GM12878 (cell line): ENCODE measurements around the gene EEF1AKMT3. TPM values are rescaled to one million over a fixed set of nuclear protein-coding genes. Genes with fewer than 3 reads are reported as not detected.
A peak's percentile ranks its signal among the peaks of the same experiment; 100 is the strongest.

ENCODE experiments used
- CBFB ChIP-seq: IDR thresholded peaks from 2 replicates; pipeline ENCODE4 v1.6.1; 2016; ENCODE audit warnings: antibody characterized with exemption, low read depth
- EED ChIP-seq: sonication (generic); IDR thresholded peaks from 2 replicates; pipeline ENCODE4 v1.6.1; 2016; ENCODE audit warnings: antibody characterized with exemption, low read depth
- HDAC6 ChIP-seq: fragments of 200-600 bp; sonication (generic); IDR thresholded peaks from one replicate; pipeline ENCODE4 v1.8.0; 2017; ENCODE audit warnings: antibody characterized with exemption; ENCODE audit not compliant: unreplicated experiment
- JUND ChIP-seq: IDR thresholded peaks from 2 replicates; pipeline ENCODE4 v1.6.1; 2012; ENCODE audit warnings: low read depth, mild to moderate bottlenecking, low read length, improper control_type of control experiment, moderate library complexity
- KLF5 ChIP-seq: fragments of 450-650 bp; IDR thresholded peaks from 2 replicates; pipeline ENCODE4 v1.6.1; 2014; ENCODE audit warnings: mild to moderate bottlenecking; ENCODE audit not compliant: partially characterized antibody
- MYC ChIP-seq: IDR thresholded peaks from 2 replicates; pipeline ENCODE4 v1.6.1; 2011; ENCODE audit warnings: mild to moderate bottlenecking, low read length, moderate library complexity, inconsistent platforms; ENCODE audit not compliant: insufficient read depth, insufficient replicate concordance, insufficient read length, severe bottlenecking
- NBN ChIP-seq: fragments of 450-650 bp; IDR thresholded peaks from 2 replicates; pipeline ENCODE4 v1.6.1; 2016
- NFIC ChIP-seq: IDR thresholded peaks from 2 replicates; pipeline ENCODE4 v1.6.1; 2012; ENCODE audit warnings: low read depth, mild to moderate bottlenecking, inconsistent platforms, low read length, moderate library complexity
- NR2F1 ChIP-seq: fragments of 450-650 bp; conservative IDR thresholded peaks from 2 replicates; pipeline ENCODE4 v1.6.1; 2017; ENCODE audit warnings: mild to moderate bottlenecking
- POLR2A ChIP-seq: IDR thresholded peaks from 2 replicates; pipeline ENCODE4 v1.6.1; 2011; ENCODE audit warnings: low read depth, mild to moderate bottlenecking, low read length
- POLR2AphosphoS5 ChIP-seq: IDR thresholded peaks from 2 replicates; pipeline ENCODE4 v1.6.1; 2011; ENCODE audit warnings: mild to moderate bottlenecking, low read length, inconsistent platforms
- RAD21 ChIP-seq: IDR thresholded peaks from 2 replicates; pipeline ENCODE4 v1.6.1; 2011; ENCODE audit warnings: mild to moderate bottlenecking, low read depth, low read length, moderate library complexity; ENCODE audit not compliant: insufficient read depth
- RBBP5 ChIP-seq: fragments of 200-600 bp; sonication (generic); conservative IDR thresholded peaks from 2 replicates; pipeline ENCODE4 v1.6.1; 2016
- RCOR1 ChIP-seq: conservative IDR thresholded peaks from 2 replicates; pipeline ENCODE4 v1.6.1; 2012; ENCODE audit warnings: low read depth, low read length, improper control_type of control experiment
- SIX5 ChIP-seq: IDR thresholded peaks from 2 replicates; pipeline ENCODE4 v1.6.1; 2011; ENCODE audit warnings: mild to moderate bottlenecking, low read depth, low read length, moderate library complexity; ENCODE audit not compliant: severe bottlenecking
- SMARCA5 ChIP-seq: fragments of 450-650 bp; IDR thresholded peaks from 2 replicates; pipeline ENCODE4 v1.6.1; 2017; ENCODE audit warnings: mild to moderate bottlenecking
- SP1 ChIP-seq: IDR thresholded peaks from one replicate; pipeline ENCODE4 v1.6.1; 2011; ENCODE audit warnings: low read depth, low read length
- TCF12 ChIP-seq: IDR thresholded peaks from 2 replicates; pipeline ENCODE4 v1.6.1; 2011; ENCODE audit warnings: low read depth, mild to moderate bottlenecking, low read length
- ZNF622 ChIP-seq: fragments of 450-650 bp; IDR thresholded peaks from 2 replicates; pipeline ENCODE4 v1.6.1; 2017; ENCODE audit warnings: mild to moderate bottlenecking, inconsistent platforms
- polyA plus RNA-seq, 11 experiments: library from polyadenylated mRNA; depleted of rRNA in 4 of 11; unstranded in 6 of 11; stranded (reverse) in 5 of 11; fragments of >200 nt; fragmentation: Nextera tagmentation in 4 of 11; fragmentation: Illumina TruSeq in 1 of 11; extraction: Ambion mirVana in 4 of 11; extraction: Trizol in 1 of 11; gene quantifications; 1 replicate in 1 of 11; 2 replicates in 10 of 11; pipeline versions ENCODE4 v1.2.1 to v1.2.3, GENCODE V29; 2011 to 2016; ENCODE audit warnings: inconsistent platforms in 2 of 11, missing spikeins in 2 of 11, low read depth in 1 of 11
- total RNA-seq, 4 experiments: library from RNA; depleted of rRNA in 3 of 4; stranded (reverse); fragments of >200 nt in 3 of 4; fragmentation: Illumina TruSeq in 1 of 4; extraction: Trizol in 1 of 4; gene quantifications; 2 replicates each; pipeline versions ENCODE4 v1.2.1 to v1.2.3, GENCODE V29; 2013 to 2021
- TF ChIP-seq, protein P1 (sequence below): IDR thresholded peaks from 2 replicates; pipeline ENCODE4 v1.6.1; 2012; ENCODE audit warnings: mild to moderate bottlenecking, low read depth, low read length
- TF ChIP-seq, protein P2 (sequence below): fragments of 450-650 bp; IDR thresholded peaks from 2 replicates; pipeline ENCODE4 v1.6.1; 2014; ENCODE audit warnings: mild to moderate bottlenecking

EEF1AKMT3 gene
- total and polyA plus RNA-seq, 10 of the 15 experiments (the other 5 are each of a cell fraction or from before 2014, with no cell fraction given) = 1.2 to 8.2 (median 3.5) TPM

DNA sequence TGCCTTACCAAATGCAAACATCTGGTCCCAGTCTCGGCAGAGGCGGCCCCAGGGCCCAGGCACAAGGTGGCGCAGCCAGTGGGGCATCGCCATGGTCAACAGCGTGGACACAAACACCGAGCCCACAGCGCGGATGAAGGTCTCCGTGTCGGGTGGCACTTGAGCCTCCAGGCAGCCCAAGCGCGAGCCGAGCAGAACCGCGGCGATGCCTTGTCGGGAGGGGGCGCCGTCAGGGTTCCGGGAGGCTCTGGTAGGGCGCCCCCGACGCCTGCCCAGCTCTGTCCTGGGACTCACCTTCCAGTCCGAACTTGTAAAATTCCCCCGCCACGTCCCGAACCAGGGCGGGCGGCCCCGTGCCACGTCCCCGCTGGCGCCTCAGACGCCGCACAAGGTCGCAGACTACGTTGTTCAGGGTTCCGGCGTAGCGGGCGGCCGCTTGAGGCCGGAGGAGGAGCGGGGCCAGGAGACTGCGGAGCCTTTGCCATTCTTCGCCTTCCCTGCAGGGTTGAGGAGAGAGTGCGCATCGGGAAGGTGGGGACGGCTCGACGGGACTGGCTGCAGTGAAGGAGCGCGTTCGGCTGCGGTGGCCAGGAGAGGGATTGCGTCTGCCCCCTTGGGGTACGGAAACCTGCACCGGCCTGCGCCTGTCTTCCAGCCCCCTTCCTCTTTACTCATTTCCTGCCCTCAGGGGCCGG is 7.3 kb upstream of the EEF1AKMT3 start (continued):
- TF ChIP-seq NBN (no peak), RCOR1 (no peak), POLR2A (peak; percentile 56; the same call in 1 of the 2 replicates), RBBP5 (no peak), JUND (no peak), TCF12 (no peak), SIX5 (no peak), RAD21 (no peak), EED (peak; percentile 42; the same call in 1 of the 2 replicates), SMARCA5 (peak; percentile 57), MYC (no peak), NR2F1 (no peak), CBFB (no peak), ZNF622 (no peak), NFIC (no peak), HDAC6 (peak; percentile 54), SP1 (no peak), KLF5 (no peak), POLR2AphosphoS5 (no peak)
- TF ChIP-seq, protein P1, sequence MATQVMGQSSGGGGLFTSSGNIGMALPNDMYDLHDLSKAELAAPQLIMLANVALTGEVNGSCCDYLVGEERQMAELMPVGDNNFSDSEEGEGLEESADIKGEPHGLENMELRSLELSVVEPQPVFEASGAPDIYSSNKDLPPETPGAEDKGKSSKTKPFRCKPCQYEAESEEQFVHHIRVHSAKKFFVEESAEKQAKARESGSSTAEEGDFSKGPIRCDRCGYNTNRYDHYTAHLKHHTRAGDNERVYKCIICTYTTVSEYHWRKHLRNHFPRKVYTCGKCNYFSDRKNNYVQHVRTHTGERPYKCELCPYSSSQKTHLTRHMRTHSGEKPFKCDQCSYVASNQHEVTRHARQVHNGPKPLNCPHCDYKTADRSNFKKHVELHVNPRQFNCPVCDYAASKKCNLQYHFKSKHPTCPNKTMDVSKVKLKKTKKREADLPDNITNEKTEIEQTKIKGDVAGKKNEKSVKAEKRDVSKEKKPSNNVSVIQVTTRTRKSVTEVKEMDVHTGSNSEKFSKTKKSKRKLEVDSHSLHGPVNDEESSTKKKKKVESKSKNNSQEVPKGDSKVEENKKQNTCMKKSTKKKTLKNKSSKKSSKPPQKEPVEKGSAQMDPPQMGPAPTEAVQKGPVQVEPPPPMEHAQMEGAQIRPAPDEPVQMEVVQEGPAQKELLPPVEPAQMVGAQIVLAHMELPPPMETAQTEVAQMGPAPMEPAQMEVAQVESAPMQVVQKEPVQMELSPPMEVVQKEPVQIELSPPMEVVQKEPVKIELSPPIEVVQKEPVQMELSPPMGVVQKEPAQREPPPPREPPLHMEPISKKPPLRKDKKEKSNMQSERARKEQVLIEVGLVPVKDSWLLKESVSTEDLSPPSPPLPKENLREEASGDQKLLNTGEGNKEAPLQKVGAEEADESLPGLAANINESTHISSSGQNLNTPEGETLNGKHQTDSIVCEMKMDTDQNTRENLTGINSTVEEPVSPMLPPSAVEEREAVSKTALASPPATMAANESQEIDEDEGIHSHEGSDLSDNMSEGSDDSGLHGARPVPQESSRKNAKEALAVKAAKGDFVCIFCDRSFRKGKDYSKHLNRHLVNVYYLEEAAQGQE = no peak
- TF ChIP-seq, protein P2, sequence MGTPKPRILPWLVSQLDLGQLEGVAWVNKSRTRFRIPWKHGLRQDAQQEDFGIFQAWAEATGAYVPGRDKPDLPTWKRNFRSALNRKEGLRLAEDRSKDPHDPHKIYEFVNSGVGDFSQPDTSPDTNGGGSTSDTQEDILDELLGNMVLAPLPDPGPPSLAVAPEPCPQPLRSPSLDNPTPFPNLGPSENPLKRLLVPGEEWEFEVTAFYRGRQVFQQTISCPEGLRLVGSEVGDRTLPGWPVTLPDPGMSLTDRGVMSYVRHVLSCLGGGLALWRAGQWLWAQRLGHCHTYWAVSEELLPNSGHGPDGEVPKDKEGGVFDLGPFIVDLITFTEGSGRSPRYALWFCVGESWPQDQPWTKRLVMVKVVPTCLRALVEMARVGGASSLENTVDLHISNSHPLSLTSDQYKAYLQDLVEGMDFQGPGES = no peak
